ENCODE measurements around the gene PTHLH.

PTHLH gene

GRCh38 chr12:27974735-27975221 is 2.2 kb upstream of the PTHLH start:
- FAIRE-seq (no peak), DNase-seq (ENCODE audit: low spot score) (no peak)

- no peak for FAIRE-seq
These were observed 956 bp upstream of the PTHLH start for GRCh38 chr12:27973487-27973890.

GRCh38 chr12:27971606-27972005 is 927 bp downstream of the PTHLH start:
- DNase-seq (ENCODE audit: low spot score) (no peak), FAIRE-seq (no peak)

More at GRCh38 chr12:27973487-27973890, 956 bp upstream of the PTHLH start:
- DNase-seq (ENCODE audit: low spot score) = no peak

GRCh38 chr12:27971121-27971489 is 1.4 kb downstream of the PTHLH start:
- no peak for DNase-seq (ENCODE audit: low spot score)
- FAIRE-seq = no peak

- DNase-seq (ENCODE audit: low spot score) = no peak
These were observed 2.0 kb downstream of the PTHLH start for GRCh38 chr12:27970401-27971120.

GRCh38 chr12:27969624-27970400 is 2.7 kb downstream of the PTHLH start:
- no peak for FAIRE-seq
- DNase-seq (ENCODE audit: low spot score) = peak; percentile 63

More at GRCh38 chr12:27970401-27971120, 2.0 kb downstream of the PTHLH start:
- FAIRE-seq = no peak

- DNase-seq (ENCODE audit: low spot score) (peak; percentile 46), FAIRE-seq (no peak)
These were observed 3.4 kb downstream of the PTHLH start for GRCh38 chr12:27968972-27969623.

- FAIRE-seq (no peak), DNase-seq (ENCODE audit: low spot score) (peak; percentile 68)
These were observed 4.9 kb downstream of the PTHLH start for GRCh38 chr12:27967551-27968054.

GRCh38 chr12:27966870-27967269 is 5.7 kb downstream of the PTHLH start:
- DNase-seq (ENCODE audit: low spot score) (peak; percentile 99), FAIRE-seq (peak; percentile 97)

- DNase-seq (ENCODE audit: low spot score) (peak; percentile 76), FAIRE-seq (no peak)
These were observed 6.6 kb downstream of the PTHLH start for GRCh38 chr12:27965966-27966365.

- FAIRE-seq (peak; percentile 97), DNase-seq (ENCODE audit: low spot score) (peak; percentile 90)
These were observed 7.1 kb downstream of the PTHLH start for GRCh38 chr12:27965411-27965810.

- no peak for DNase-seq (ENCODE audit: low spot score)
- no peak for FAIRE-seq
These were observed 8.4 kb downstream of the PTHLH start for GRCh38 chr12:27964123-27964522.

- DNase-seq (ENCODE audit: low spot score) (no peak), FAIRE-seq (no peak)
These were observed 11.7 kb downstream of the PTHLH start for GRCh38 chr12:27960821-27961220.

GRCh38 chr12:27958675-27959074 is 13.9 kb downstream of the PTHLH start:
- DNase-seq (ENCODE audit: low spot score) = no peak
- no peak for FAIRE-seq

GRCh38 chr12:27957366-27957765 is 15.2 kb downstream of the PTHLH start:
- DNase-seq (ENCODE audit: low spot score) (no peak), FAIRE-seq (no peak)

- FAIRE-seq (no peak), DNase-seq (ENCODE audit: low spot score) (no peak)
These were observed 18.7 kb downstream of the PTHLH start for GRCh38 chr12:27953817-27954216.

- FAIRE-seq = no peak
- DNase-seq (ENCODE audit: low spot score) = no peak
These were observed 19.2 kb downstream of the PTHLH start for GRCh38 chr12:27953348-27953747.

GRCh38 chr12:27952510-27952909 is 20.0 kb downstream of the PTHLH start:
- FAIRE-seq = no peak
- no peak for DNase-seq (ENCODE audit: low spot score)

- no peak for FAIRE-seq
- DNase-seq (ENCODE audit: low spot score) = no peak
These were observed 20.6 kb downstream of the PTHLH start for GRCh38 chr12:27951898-27952297.

GRCh38 chr12:27946421-27946820 is 26.1 kb downstream of the PTHLH start:
- no peak for FAIRE-seq
- no peak for DNase-seq (ENCODE audit: low spot score)

- FAIRE-seq (peak; percentile 71), DNase-seq (ENCODE audit: low spot score) (peak; percentile 56)
These were observed 31.7 kb downstream of the PTHLH start for GRCh38 chr12:27940756-27941402.
